ENCODE data around the gene PRPF40B. TPM values are rescaled to one million over a fixed set of nuclear protein-coding genes. Genes with fewer than 3 reads are reported as not detected.
A peak's percentile ranks its signal among the peaks of the same experiment; 100 is the strongest.

The PRPF40B gene
- polyA plus RNA-seq, 2 of the 4 experiments (the other 2 are of a cell fraction), result 15.0 to 17.0 TPM

DNA sequence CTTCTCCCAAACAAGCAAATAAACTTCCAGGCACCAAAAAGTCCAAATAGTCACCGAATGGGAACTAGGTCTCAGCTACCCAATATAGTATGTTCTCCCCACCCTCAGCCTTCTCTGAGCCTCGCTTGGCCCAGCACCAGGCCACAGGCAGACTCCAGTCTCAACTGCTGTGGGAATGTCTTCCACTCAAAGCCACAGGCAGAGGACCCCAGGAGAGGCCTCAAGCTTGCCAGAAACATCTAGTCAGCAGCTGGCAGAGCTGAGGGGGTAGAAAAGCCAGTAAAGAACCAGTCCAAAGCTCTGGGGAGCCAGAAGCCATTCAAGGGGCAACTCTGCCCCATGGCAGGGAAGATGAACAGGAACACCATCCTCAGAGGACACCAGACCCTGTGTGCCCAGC lies 42.0 kb downstream of the PRPF40B start:
- no peak for ATAC-seq
- Histone ChIP-seq H3K27ac (no peak overlapping the region), H3K4me3 (no peak overlapping the region), H3K4me2 (no peak overlapping the region), H3K4me1 (no peaks in the 10 kb centered on the region), H3K9me3 (no peaks in the 10 kb centered on the region)
- FAIRE-seq, result no peak
- no peak for DNase-seq (ENCODE audit: low read depth in 1 of 2, low spot score in 1 of 2)
- POLR2A ChIA-PET, result no interaction called here
- no peak for TF ChIP-seq ZNF302 (CRISPR knock-in tag; IDR thresholded peaks at IDR 0.05)
- no peak for TF ChIP-seq NR3C1 (IDR thresholded peaks at IDR 0.05)
- TF ChIP-seq TP53 (CRISPR knock-in tag; IDR thresholded peaks at IDR 0.05), result no peak
- TF ChIP-seq, protein P1, sequence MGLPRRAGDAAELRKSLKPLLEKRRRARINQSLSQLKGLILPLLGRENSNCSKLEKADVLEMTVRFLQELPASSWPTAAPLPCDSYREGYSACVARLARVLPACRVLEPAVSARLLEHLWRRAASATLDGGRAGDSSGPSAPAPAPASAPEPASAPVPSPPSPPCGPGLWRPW (IDR thresholded peaks at IDR 0.05), result no peak
- TF ChIP-seq CBX8 (IDR thresholded peaks at IDR 0.05), result no peak
- CTCF ChIA-PET, result interaction anchor here (0.6 to 4.4 kb wide), 3 partner anchors 14 to 21 kb away, joined by 3 to 16 read pairs (median 3); no protein-coding TSS in a partner anchor
- WGBS (ENCODE audit: missing lambda C conversion rate), result 60% methylated on average over 2 of the region's 2 CpGs

DNA sequence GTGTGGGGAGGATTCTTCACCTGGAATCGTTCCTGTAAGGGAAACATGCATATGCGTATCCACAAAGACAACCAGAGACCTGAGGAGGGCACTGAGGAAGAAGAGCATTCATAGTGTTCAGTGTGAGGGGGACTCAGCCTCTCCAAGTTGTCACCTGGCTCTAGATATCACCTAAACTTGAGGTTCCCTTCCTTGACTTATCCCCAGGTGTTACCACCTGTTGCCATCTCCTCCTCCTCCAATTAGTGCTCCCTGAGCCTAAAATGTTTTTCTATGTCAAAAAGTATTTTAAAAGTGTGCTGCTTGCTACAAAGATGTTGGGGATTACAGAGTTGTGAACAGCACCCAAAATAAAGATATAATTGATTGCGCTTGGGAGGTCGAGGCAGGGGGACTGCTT lies 42.8 kb downstream of the PRPF40B start:
- ChIA-PET CTCF (interaction anchor here (0.9 to 4.4 kb wide), 3 partner anchors 14 to 177 kb away, joined by 3 to 16 read pairs (median 3); no protein-coding TSS in a partner anchor), POLR2A (no interaction called here)
- no peak overlapping the region for H3K27ac ChIP-seq
- 54% methylated on average over 4 of the region's 4 CpGs for WGBS (ENCODE audit: missing lambda C conversion rate)
- no peak for ATAC-seq
- TF ChIP-seq, protein P2, sequence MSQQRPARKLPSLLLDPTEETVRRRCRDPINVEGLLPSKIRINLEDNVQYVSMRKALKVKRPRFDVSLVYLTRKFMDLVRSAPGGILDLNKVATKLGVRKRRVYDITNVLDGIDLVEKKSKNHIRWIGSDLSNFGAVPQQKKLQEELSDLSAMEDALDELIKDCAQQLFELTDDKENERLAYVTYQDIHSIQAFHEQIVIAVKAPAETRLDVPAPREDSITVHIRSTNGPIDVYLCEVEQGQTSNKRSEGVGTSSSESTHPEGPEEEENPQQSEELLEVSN (IDR thresholded peaks at IDR 0.05; ENCODE audit: borderline replicate concordance, low read depth), result no peak
- TF ChIP-seq MYC (IDR thresholded peaks at IDR 0.05; ENCODE audit: borderline replicate concordance, low read length) (no peak), PHF8 (IDR thresholded peaks at IDR 0.05; ENCODE audit: borderline replicate concordance, low read depth) (no peak), EHF (CRISPR knock-in tag; IDR thresholded peaks at IDR 0.05) (no peak), HEYL (CRISPR knock-in tag; IDR thresholded peaks at IDR 0.05) (no peak), TP53 (CRISPR knock-in tag; IDR thresholded peaks at IDR 0.05) (no peak), HOXB13 (CRISPR knock-in tag; IDR thresholded peaks at IDR 0.05; ENCODE audit: low read depth) (no peak), RARB (CRISPR knock-in tag; IDR thresholded peaks at IDR 0.05) (no peak)
- TF ChIP-seq, protein P3, sequence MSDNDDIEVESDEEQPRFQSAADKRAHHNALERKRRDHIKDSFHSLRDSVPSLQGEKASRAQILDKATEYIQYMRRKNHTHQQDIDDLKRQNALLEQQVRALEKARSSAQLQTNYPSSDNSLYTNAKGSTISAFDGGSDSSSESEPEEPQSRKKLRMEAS (IDR thresholded peaks at IDR 0.05), result no peak
- no peaks in the 10 kb centered on the region for H3K4me1 ChIP-seq
- no peak for DNase-seq (ENCODE audit: low read depth in 1 of 2, low spot score in 1 of 2)
- H3K4me3 ChIP-seq, result no peak overlapping the region
- H3K9me3 ChIP-seq, result no peaks in the 10 kb centered on the region
- no peak overlapping the region for H3K4me2 ChIP-seq
- FAIRE-seq, result no peak

DNA sequence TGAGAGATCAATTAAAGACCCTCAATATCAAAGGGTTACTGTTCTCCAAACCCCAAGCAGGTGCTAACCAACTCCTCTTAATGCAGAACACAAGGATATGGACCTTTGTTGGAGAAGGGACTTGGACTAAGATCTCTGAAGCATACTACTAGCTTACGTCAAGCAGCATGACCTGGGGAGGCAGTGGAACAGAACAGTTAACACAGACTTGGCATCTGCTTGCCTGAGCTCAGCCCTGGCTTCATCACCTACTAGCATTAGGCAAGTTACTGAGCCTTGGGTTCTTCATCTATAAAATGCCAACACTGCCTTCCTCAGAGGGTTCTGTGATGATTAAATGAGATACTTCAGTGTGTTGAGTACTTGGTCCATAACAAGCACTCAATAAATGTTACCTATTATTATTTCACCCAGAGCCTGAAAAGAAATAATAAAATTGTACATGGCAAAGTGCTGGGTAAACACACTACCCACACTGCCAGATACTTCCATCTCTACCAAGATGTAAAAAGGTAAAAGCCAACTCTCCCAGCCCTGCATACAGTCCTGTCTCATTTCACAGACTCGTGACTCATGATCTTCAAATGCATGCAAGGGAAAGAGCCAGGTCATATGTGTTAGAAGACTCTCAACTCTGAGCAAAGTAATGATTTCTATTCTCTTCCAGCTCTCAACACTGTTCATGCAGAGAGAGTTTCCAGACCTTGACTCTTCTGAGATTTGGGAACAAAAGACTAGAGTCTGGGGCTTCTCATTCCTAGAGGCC lies 44.1 kb downstream of the PRPF40B start:
- FAIRE-seq (no peak), DNase-seq (ENCODE audit: low read depth in 1 of 2, low spot score in 1 of 2) (no peak), ATAC-seq (0 out of 6 replicates have a peak, but pooled peaks of 1 of the 2 experiments have one; percentile 11)
- Histone ChIP-seq H3K4me3 (no peak overlapping the region), H3K27ac (no peak overlapping the region), H3K4me1 (no peaks in the 10 kb centered on the region), H3K9me3 (no peaks in the 10 kb centered on the region), H3K4me2 (no peak overlapping the region)
- ChIA-PET POLR2A (no interaction called here), CTCF (interaction anchor here (0.7 to 4.4 kb wide), 7 partner anchors 10 to 320 kb away, joined by 3 to 16 read pairs (median 3); no protein-coding TSS in a partner anchor)
- 78% methylated on average over 2 of the region's 2 CpGs for WGBS (ENCODE audit: missing lambda C conversion rate)
- TF ChIP-seq CHD4 (IDR thresholded peaks at IDR 0.05; ENCODE audit: borderline replicate concordance) (no peak), EHF (CRISPR knock-in tag; IDR thresholded peaks at IDR 0.05) (no peak), CBX8 (IDR thresholded peaks at IDR 0.05) (no peak), EHMT2 (IDR thresholded peaks at IDR 0.05; ENCODE audit: low read depth) (no peak), PHF8 (IDR thresholded peaks at IDR 0.05; ENCODE audit: borderline replicate concordance, low read depth) (no peak), EP300 (IDR thresholded peaks at IDR 0.05) (no peak), NR3C1 (IDR thresholded peaks at IDR 0.05) (no peak), RARB (CRISPR knock-in tag; IDR thresholded peaks at IDR 0.05) (no peak), RFX5 (IDR thresholded peaks at IDR 0.05) (no peak), SMC3 (IDR thresholded peaks at IDR 0.05) (no peak), MAZ (IDR thresholded peaks at IDR 0.05; ENCODE audit: borderline replicate concordance, low read depth, low read length) (no peak), SREBF2 (IDR thresholded peaks at IDR 0.05) (no peak), JUN (IDR thresholded peaks at IDR 0.05) (no peak), ZSCAN20 (CRISPR knock-in tag; IDR thresholded peaks at IDR 0.05) (no peak), FOXS1 (CRISPR knock-in tag; IDR thresholded peaks at IDR 0.05) (no peak), KDM1A (IDR thresholded peaks at IDR 0.05; ENCODE audit: low read depth) (no peak), CBX2 (IDR thresholded peaks at IDR 0.05; ENCODE audit: borderline replicate concordance, low read depth) (no peak)
- TF ChIP-seq, protein P4, sequence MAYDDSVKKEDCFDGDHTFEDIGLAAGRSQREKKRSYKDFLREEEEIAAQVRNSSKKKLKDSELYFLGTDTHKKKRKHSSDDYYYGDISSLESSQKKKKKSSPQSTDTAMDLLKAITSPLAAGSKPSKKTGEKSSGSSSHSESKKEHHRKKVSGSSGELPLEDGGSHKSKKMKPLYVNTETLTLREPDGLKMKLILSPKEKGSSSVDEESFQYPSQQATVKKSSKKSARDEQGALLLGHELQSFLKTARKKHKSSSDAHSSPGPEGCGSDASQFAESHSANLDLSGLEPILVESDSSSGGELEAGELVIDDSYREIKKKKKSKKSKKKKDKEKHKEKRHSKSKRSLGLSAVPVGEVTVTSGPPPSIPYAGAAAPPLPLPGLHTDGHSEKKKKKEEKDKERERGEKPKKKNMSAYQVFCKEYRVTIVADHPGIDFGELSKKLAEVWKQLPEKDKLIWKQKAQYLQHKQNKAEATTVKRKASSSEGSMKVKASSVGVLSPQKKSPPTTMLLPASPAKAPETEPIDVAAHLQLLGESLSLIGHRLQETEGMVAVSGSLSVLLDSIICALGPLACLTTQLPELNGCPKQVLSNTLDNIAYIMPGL (CRISPR knock-in tag; IDR thresholded peaks at IDR 0.05; ENCODE audit: borderline replicate concordance), result no peak
- TF ChIP-seq, protein P3 (IDR thresholded peaks at IDR 0.05), result no peak
- TF ChIP-seq, protein P5, sequence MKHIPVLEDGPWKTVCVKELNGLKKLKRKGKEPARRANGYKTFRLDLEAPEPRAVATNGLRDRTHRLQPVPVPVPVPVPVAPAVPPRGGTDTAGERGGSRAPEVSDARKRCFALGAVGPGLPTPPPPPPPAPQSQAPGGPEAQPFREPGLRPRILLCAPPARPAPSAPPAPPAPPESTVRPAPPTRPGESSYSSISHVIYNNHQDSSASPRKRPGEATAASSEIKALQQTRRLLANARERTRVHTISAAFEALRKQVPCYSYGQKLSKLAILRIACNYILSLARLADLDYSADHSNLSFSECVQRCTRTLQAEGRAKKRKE (CRISPR knock-in tag; IDR thresholded peaks at IDR 0.05; ENCODE audit: low read depth), result no peak

All from A549 (cell line).